ENCODE data around the gene CHMP4B. TPM values are rescaled to one million over a fixed set of nuclear protein-coding genes. Genes with fewer than 3 reads are reported as not detected.

CHMP4B gene
- total RNA-seq, 4 donors from 2014 or later = 62.1 to 95.8 (median 74.8) TPM

DNA sequence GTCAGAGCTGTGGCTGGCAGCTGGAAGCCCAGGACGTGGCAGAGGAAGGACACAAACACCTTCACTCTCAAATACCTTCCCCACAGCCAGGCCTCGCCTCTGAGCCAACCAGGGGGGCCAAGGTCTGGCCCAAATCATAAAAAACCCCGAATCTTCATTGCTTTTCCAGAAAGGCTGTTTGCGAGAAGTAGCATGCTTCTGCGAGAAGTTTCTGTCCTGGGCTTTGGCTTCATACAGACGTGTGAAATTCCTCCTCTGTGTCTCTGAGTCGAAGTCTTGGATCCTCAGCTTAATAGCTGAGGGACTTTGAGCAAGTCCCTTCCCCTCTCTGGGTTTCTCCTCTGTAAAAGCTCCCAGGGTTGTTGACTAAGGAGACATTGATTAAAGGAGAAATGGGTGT, 63.0 kb downstream of the CHMP4B start:
- no peak for DNase-seq (ENCODE audit: low spot score in 2 of 2)
- no peaks in the 10 kb centered on the region for H3K36me3 ChIP-seq
- no peaks in the 10 kb centered on the region for H3K4me1 ChIP-seq
- no peak overlapping the region for H3K27ac ChIP-seq
- 78% methylated on average over 6 of the region's 7 CpGs for WGBS
- H3K27me3 ChIP-seq = no peaks in the 10 kb centered on the region
- H3K9me3 ChIP-seq = no peaks in the 10 kb centered on the region
- no peak overlapping the region for H3K4me3 ChIP-seq
- no peak for TF ChIP-seq EP300 (IDR thresholded peaks at IDR 0.05)
- TF ChIP-seq POLR2A (IDR thresholded peaks at IDR 0.05) = no peak
- TF ChIP-seq, protein P1, sequence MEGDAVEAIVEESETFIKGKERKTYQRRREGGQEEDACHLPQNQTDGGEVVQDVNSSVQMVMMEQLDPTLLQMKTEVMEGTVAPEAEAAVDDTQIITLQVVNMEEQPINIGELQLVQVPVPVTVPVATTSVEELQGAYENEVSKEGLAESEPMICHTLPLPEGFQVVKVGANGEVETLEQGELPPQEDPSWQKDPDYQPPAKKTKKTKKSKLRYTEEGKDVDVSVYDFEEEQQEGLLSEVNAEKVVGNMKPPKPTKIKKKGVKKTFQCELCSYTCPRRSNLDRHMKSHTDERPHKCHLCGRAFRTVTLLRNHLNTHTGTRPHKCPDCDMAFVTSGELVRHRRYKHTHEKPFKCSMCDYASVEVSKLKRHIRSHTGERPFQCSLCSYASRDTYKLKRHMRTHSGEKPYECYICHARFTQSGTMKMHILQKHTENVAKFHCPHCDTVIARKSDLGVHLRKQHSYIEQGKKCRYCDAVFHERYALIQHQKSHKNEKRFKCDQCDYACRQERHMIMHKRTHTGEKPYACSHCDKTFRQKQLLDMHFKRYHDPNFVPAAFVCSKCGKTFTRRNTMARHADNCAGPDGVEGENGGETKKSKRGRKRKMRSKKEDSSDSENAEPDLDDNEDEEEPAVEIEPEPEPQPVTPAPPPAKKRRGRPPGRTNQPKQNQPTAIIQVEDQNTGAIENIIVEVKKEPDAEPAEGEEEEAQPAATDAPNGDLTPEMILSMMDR (IDR thresholded peaks at IDR 0.05) = no peak
- TF ChIP-seq POLR2AphosphoS5 (IDR thresholded peaks at IDR 0.05) = no peak

DNA sequence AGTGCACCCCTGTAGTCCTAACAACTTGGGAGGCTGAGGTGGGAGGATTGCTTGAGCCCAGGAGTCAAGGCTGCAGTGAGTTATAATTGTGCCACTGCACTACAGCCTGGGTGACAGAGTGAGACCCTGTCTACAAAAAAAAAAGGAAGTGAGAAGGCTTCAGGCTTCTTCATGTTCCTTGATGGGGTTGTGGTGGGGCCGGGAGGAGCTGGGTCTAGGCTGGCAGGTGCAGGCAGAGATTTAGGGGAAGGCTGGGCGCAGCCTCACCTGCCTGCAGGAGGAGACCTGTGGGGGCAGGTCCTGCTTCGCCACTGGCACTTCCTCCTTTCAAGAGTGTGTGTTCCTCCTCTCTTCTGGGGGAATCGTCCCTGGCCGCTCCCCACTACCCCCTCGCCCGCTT, 63.9 kb downstream of the CHMP4B start:
- DNase-seq (ENCODE audit: low spot score in 2 of 2) = no peak

DNA sequence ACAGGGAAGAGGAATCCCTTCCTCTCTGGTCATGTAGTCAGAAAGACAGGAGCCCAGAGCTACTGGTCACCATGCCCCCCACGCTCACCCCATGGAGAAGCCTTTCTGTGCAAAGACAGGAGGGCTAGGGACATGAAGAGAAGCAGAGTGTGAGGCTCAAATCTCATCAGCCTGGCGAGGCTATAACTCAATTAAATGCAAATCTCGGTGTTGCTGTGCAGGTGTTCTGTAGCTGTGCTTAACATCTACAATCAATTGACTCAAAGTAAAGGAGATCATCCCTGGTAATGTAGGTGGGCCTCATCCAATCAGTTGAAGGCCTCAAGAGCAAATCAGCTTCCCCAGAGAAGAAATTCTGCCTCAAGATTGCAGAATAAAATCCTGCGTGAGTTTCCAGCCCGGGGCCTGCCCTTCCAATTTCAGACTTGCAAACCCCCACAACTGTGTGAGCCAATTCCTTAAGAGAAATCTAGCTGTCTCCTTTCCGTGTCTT, 64.4 kb downstream of the CHMP4B start:
- H3K4me1 ChIP-seq = no peaks in the 10 kb centered on the region
- H3K27ac ChIP-seq = no peak overlapping the region
- 87% methylated on average over 6 of the region's 6 CpGs for WGBS

More for the DNA sequence above, 63.9 kb downstream of the CHMP4B start:
- H3K4me3 ChIP-seq = no peak overlapping the region
- WGBS = 52% methylated on average over 5 of the region's 7 CpGs
- no peaks in the 10 kb centered on the region for H3K4me1 ChIP-seq
- TF ChIP-seq EP300 (IDR thresholded peaks at IDR 0.05) = no peak
- TF ChIP-seq POLR2A (IDR thresholded peaks at IDR 0.05) = no peak
- TF ChIP-seq POLR2AphosphoS5 (IDR thresholded peaks at IDR 0.05) = no peak
- TF ChIP-seq, protein P1 (IDR thresholded peaks at IDR 0.05) = no peak
- no peak overlapping the region for H3K27ac ChIP-seq
- H3K9me3 ChIP-seq = no peaks in the 10 kb centered on the region
- H3K36me3 ChIP-seq = no peaks in the 10 kb centered on the region
- no peaks in the 10 kb centered on the region for H3K27me3 ChIP-seq

DNA sequence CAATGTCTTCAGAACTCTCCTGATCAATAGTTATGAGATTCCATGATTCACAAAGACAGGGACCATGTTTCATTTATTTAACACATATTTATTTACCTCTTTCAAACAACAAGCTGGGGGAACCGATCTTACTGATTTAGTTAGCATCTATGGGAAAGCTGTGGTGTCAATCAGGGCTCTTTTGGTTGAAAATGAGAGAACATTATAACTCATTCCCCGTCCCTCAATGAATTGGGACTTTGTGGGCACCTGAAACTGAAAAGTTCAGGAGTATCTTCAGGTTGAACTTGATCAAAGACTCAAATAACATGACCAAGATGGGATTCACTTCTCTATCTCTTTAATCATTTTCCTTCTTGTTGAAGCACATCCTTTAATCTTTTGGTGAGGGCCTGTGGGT, 67.4 kb downstream of the CHMP4B start:
- Histone ChIP-seq H3K4me1 (no peaks in the 10 kb centered on the region), H3K36me3 (no peaks in the 10 kb centered on the region), H3K9me3 (no peaks in the 10 kb centered on the region), H3K4me3 (no peak overlapping the region), H3K27me3 (no peaks in the 10 kb centered on the region), H3K27ac (no peak overlapping the region)
- WGBS = 95% methylated on average over 2 of the region's 2 CpGs
- TF ChIP-seq POLR2A (IDR thresholded peaks at IDR 0.05) (no peak), POLR2AphosphoS5 (IDR thresholded peaks at IDR 0.05) (no peak), EP300 (IDR thresholded peaks at IDR 0.05) (no peak)
- TF ChIP-seq, protein P1 (IDR thresholded peaks at IDR 0.05) = no peak
- no peak for DNase-seq (ENCODE audit: low spot score in 2 of 2)

More for the DNA sequence above, 64.4 kb downstream of the CHMP4B start:
- no peaks in the 10 kb centered on the region for H3K36me3 ChIP-seq
- H3K9me3 ChIP-seq = no peaks in the 10 kb centered on the region
- no peak overlapping the region for H3K4me3 ChIP-seq
- H3K27me3 ChIP-seq = no peaks in the 10 kb centered on the region
- no peak for DNase-seq (ENCODE audit: low spot score in 2 of 2)
- TF ChIP-seq POLR2A (IDR thresholded peaks at IDR 0.05) (no peak), EP300 (IDR thresholded peaks at IDR 0.05) (no peak), POLR2AphosphoS5 (IDR thresholded peaks at IDR 0.05) (no peak)
- TF ChIP-seq, protein P1 (IDR thresholded peaks at IDR 0.05) = no peak

DNA sequence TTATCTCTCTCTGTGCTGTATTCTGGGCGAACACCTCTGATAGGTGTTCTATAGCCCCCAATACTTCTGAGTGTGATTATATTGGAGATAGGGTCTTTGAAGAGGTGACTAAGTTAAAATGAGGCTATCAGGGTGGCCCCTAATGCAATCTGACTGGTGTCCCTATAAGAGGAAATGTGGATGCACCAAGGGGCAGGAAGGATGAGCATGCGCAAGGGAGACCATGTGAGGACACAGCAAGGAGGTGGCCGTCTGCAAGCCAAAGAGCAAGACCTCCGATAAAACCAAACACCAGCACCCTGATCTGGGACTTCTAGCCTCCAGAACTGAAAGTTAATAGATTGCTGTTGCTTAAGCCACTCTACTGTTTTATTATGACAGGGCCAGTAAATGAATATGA, 69.2 kb downstream of the CHMP4B start:
- TF ChIP-seq POLR2AphosphoS5 (IDR thresholded peaks at IDR 0.05) (no peak), POLR2A (IDR thresholded peaks at IDR 0.05) (no peak), EP300 (IDR thresholded peaks at IDR 0.05) (no peak)
- TF ChIP-seq, protein P1 (IDR thresholded peaks at IDR 0.05) = no peak
- no peaks in the 10 kb centered on the region for H3K9me3 ChIP-seq
- no peaks in the 10 kb centered on the region for H3K36me3 ChIP-seq
- no peaks in the 10 kb centered on the region for H3K4me1 ChIP-seq
- no peak overlapping the region for H3K4me3 ChIP-seq
- WGBS = 86% methylated on average over 4 of the region's 4 CpGs
- H3K27me3 ChIP-seq = no peaks in the 10 kb centered on the region
- DNase-seq (ENCODE audit: low spot score in 2 of 2) = no peak
- no peak overlapping the region for H3K27ac ChIP-seq
